Measurements from ENCODE around the gene IGFL3.

IGFL3 gene

GRCh38 chr19:46073268-46073922 lies 51.1 kb downstream of the IGFL3 start:
- H3K4me3 ChIP-seq (ENCODE audit: low read length) = no peak overlapping the region

More at GRCh38 chr19:46073268-46073922, 51.1 kb downstream of the IGFL3 start:
- Histone ChIP-seq H3K36me3 (ENCODE audit: insufficient read depth, low read length) (no peaks in the 10 kb centered on the region), H3K9me3 (replicated peaks; ENCODE audit: low read length) (no peaks in the 10 kb centered on the region), H3K4me2 (ENCODE audit: low read length) (no peak overlapping the region), H3K9ac (ENCODE audit: low read depth, low read length) (no peak overlapping the region), H3K4me1 (ENCODE audit: control insufficient read depth, insufficient read depth, low read length) (peaks cover 21% of the 10 kb centered on the region), H3K27me3 (ENCODE audit: control insufficient read depth, insufficient read depth, low read length) (peaks cover 71% of the 10 kb centered on the region)
